A549 (cell line): ENCODE data around the gene PKN2.

Source experiments
- CTCF ChIP-seq: fragments of >200 bp; sonication (Bioruptor Twin); formaldehyde crosslinking; IDR thresholded peaks from 3 replicates; pipeline ENCODE4 v1.5.1; 2016
- EP300 ChIP-seq, 2 experiments: fragments of >200 bp; sonication (Bioruptor Twin); formaldehyde crosslinking; IDR thresholded peaks; 2 replicates in 1 of 2; 3 replicates in 1 of 2; pipeline ENCODE4 v1.6.1; 2016 to 2017
- ESRRA ChIP-seq: fragments of 150-350 bp; IDR thresholded peaks from 2 replicates; pipeline ENCODE4 v1.6.1; 2014; ENCODE audit warnings: mild to moderate bottlenecking, low read length, borderline replicate concordance
- HOXA7 ChIP-seq: fragments of 250-450 bp; sonication (Bioruptor Pico); IDR thresholded peaks from 2 replicates; pipeline ENCODE4 v1.5.0; 2020; ENCODE audit warnings: mild to moderate bottlenecking, moderate library complexity
- MAFK ChIP-seq: fragments of 450-650 bp; IDR thresholded peaks from 2 replicates; pipeline ENCODE4 v1.6.1; 2014; ENCODE audit not compliant: partially characterized antibody
- MAZ ChIP-seq: fragments of 150-350 bp; IDR thresholded peaks from 2 replicates; pipeline ENCODE4 v1.6.1; 2014; ENCODE audit warnings: antibody characterized with exemption, low read depth, low read length, borderline replicate concordance
- PHF8 ChIP-seq: fragments of 200-600 bp; sonication (generic); IDR thresholded peaks from 2 replicates; pipeline ENCODE4 v1.6.1; 2016; ENCODE audit warnings: low read depth, mild to moderate bottlenecking, antibody characterized with exemption, moderate library complexity, borderline replicate concordance
- POLR2A ChIP-seq: IDR thresholded peaks from 2 replicates; pipeline ENCODE4 v1.6.1; 2012; ENCODE audit warnings: mild to moderate bottlenecking, low read length
- REST ChIP-seq: fragments of 200-600 bp; sonication (generic); IDR thresholded peaks from 2 replicates; pipeline ENCODE4 v1.6.1; 2016; ENCODE audit warnings: antibody characterized with exemption, mild to moderate bottlenecking, moderate library complexity
- SMC3 ChIP-seq: fragments of >200 bp; sonication (Bioruptor Twin); formaldehyde crosslinking; IDR thresholded peaks from 3 replicates; pipeline ENCODE4 v1.6.1; 2018; ENCODE audit warnings: inconsistent platforms

- no peak for TF ChIP-seq SMC3
- TF ChIP-seq REST = no peak
- no peak for TF ChIP-seq EP300 (IDR thresholded peaks at IDR 0.05)
- TF ChIP-seq HOXA7 (CRISPR knock-in tag) = no peak
- TF ChIP-seq MAZ = no peak
- no peak for TF ChIP-seq POLR2A
- TF ChIP-seq PHF8 = no peak
- no peak for TF ChIP-seq CTCF
- no peak for TF ChIP-seq ESRRA
- no peak for TF ChIP-seq MAFK
Measured at GRCh38 chr1:88680911-88681622, 3.0 kb upstream of the PKN2 start.
